ENCODE results near the gene ARHGEF4. TPM values are rescaled to one million over a fixed set of nuclear protein-coding genes. Genes with fewer than 3 reads are reported as not detected.

ARHGEF4 gene
- total and polyA plus RNA-seq, 10 of the 15 experiments (the other 5 are each of a cell fraction or from before 2014, with no cell fraction given): 0.02 to 0.24 (median 0.16) TPM; not detected in 6

DNA sequence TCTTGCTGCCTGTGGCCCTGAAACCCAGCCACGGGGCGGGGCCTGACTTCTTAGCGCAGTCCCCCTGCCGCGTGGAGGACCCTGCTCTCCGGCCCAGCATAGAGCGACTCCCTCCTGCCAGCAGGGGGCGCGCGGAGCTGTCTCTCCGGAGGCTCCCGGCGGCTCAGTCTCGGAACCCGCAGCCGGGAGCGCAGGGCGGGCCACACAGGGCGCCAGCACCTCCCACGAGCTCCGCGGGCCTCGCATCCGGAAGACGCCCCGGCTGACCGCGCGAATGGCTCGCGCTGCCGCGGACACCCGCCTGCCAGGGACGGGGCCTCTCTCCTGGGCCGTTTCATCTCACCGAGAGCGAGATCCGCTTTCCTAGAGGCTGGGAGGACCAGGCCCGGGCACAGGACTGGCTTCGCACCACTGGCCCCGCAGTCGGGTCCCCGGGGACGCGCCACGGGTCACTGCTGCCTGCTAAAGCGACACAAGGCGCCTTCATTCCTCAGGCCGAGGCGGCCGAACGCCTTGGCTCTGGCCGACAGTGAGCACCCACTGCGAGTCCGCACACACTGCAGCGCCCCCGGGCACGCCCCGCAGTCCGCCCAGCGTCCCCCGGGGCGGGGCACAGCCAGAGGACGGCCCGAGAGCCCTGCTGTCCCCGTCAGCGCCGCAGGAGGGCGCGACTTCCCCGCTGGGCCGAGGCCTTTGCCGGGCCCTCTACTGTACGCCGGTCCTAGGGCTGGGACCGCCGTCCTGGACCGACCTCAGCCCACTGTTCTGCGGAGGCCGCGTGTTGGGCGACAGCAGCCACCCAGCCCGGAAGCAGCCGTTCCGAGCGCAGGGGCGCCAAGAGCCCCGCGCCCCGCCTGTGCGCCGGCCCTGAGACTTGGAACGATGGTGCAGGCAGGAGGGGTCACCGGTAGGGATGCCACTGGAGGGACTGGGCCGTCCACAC, 39.0 kb upstream of the ARHGEF4 start (continued):
- 0 out of 2 replicates have a peak, but pooled peaks have one; percentile 10 for TF ChIP-seq HCFC1 (IDR thresholded peaks at IDR 0.05; ENCODE audit: low read length)
- TF ChIP-seq HDGF (IDR thresholded peaks at IDR 0.05): no peak
- TF ChIP-seq, protein P1, sequence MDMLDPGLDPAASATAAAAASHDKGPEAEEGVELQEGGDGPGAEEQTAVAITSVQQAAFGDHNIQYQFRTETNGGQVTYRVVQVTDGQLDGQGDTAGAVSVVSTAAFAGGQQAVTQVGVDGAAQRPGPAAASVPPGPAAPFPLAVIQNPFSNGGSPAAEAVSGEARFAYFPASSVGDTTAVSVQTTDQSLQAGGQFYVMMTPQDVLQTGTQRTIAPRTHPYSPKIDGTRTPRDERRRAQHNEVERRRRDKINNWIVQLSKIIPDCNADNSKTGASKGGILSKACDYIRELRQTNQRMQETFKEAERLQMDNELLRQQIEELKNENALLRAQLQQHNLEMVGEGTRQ (IDR thresholded peaks at IDR 0.05; ENCODE audit: borderline replicate concordance, low read depth, low read length): no peak
- no peak for TF ChIP-seq BRCA1 (IDR thresholded peaks at IDR 0.05; ENCODE audit: low read depth, low read length)
- no peak for TF ChIP-seq SIN3A (IDR thresholded peaks at IDR 0.05; ENCODE audit: low read depth, low read length)
- peak; percentile 21 for TF ChIP-seq KLF5 (IDR thresholded peaks at IDR 0.05; ENCODE audit: partially characterized antibody)
- TF ChIP-seq, protein P2, sequence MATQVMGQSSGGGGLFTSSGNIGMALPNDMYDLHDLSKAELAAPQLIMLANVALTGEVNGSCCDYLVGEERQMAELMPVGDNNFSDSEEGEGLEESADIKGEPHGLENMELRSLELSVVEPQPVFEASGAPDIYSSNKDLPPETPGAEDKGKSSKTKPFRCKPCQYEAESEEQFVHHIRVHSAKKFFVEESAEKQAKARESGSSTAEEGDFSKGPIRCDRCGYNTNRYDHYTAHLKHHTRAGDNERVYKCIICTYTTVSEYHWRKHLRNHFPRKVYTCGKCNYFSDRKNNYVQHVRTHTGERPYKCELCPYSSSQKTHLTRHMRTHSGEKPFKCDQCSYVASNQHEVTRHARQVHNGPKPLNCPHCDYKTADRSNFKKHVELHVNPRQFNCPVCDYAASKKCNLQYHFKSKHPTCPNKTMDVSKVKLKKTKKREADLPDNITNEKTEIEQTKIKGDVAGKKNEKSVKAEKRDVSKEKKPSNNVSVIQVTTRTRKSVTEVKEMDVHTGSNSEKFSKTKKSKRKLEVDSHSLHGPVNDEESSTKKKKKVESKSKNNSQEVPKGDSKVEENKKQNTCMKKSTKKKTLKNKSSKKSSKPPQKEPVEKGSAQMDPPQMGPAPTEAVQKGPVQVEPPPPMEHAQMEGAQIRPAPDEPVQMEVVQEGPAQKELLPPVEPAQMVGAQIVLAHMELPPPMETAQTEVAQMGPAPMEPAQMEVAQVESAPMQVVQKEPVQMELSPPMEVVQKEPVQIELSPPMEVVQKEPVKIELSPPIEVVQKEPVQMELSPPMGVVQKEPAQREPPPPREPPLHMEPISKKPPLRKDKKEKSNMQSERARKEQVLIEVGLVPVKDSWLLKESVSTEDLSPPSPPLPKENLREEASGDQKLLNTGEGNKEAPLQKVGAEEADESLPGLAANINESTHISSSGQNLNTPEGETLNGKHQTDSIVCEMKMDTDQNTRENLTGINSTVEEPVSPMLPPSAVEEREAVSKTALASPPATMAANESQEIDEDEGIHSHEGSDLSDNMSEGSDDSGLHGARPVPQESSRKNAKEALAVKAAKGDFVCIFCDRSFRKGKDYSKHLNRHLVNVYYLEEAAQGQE (IDR thresholded peaks at IDR 0.05; ENCODE audit: low read depth, low read length): no peak
- TF ChIP-seq ZNF274 (IDR thresholded peaks at IDR 0.05; ENCODE audit: insufficient read depth, insufficient read length): no peak
- peak; percentile 81 for TF ChIP-seq LARP7 (IDR thresholded peaks at IDR 0.05)
- TF ChIP-seq RAD51 (IDR thresholded peaks at IDR 0.05): no peak
- no peak for TF ChIP-seq RCOR1 (conservative IDR thresholded peaks at IDR 0.05; ENCODE audit: low read depth, low read length)
- no peak for TF ChIP-seq TCF12 (IDR thresholded peaks at IDR 0.05; ENCODE audit: low read depth, low read length)
- no peak for TF ChIP-seq ZSCAN29 (IDR thresholded peaks at IDR 0.05)
- TF ChIP-seq IKZF2 (IDR thresholded peaks at IDR 0.05): peak in 1 of 2 experiments; percentile 44; a peak in 1 of 4 replicates
- no peak for TF ChIP-seq NFYA (IDR thresholded peaks at IDR 0.05; ENCODE audit: borderline replicate concordance, low read depth, low read length)
- TF ChIP-seq, protein P3, sequence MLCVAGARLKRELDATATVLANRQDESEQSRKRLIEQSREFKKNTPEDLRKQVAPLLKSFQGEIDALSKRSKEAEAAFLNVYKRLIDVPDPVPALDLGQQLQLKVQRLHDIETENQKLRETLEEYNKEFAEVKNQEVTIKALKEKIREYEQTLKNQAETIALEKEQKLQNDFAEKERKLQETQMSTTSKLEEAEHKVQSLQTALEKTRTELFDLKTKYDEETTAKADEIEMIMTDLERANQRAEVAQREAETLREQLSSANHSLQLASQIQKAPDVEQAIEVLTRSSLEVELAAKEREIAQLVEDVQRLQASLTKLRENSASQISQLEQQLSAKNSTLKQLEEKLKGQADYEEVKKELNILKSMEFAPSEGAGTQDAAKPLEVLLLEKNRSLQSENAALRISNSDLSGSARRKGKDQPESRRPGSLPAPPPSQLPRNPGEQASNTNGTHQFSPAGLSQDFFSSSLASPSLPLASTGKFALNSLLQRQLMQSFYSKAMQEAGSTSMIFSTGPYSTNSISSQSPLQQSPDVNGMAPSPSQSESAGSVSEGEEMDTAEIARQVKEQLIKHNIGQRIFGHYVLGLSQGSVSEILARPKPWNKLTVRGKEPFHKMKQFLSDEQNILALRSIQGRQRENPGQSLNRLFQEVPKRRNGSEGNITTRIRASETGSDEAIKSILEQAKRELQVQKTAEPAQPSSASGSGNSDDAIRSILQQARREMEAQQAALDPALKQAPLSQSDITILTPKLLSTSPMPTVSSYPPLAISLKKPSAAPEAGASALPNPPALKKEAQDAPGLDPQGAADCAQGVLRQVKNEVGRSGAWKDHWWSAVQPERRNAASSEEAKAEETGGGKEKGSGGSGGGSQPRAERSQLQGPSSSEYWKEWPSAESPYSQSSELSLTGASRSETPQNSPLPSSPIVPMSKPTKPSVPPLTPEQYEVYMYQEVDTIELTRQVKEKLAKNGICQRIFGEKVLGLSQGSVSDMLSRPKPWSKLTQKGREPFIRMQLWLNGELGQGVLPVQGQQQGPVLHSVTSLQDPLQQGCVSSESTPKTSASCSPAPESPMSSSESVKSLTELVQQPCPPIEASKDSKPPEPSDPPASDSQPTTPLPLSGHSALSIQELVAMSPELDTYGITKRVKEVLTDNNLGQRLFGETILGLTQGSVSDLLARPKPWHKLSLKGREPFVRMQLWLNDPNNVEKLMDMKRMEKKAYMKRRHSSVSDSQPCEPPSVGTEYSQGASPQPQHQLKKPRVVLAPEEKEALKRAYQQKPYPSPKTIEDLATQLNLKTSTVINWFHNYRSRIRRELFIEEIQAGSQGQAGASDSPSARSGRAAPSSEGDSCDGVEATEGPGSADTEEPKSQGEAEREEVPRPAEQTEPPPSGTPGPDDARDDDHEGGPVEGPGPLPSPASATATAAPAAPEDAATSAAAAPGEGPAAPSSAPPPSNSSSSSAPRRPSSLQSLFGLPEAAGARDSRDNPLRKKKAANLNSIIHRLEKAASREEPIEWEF (IDR thresholded peaks at IDR 0.05; ENCODE audit: insufficient replicate concordance, low read depth, low read length): no peak
- TF ChIP-seq, protein P4, sequence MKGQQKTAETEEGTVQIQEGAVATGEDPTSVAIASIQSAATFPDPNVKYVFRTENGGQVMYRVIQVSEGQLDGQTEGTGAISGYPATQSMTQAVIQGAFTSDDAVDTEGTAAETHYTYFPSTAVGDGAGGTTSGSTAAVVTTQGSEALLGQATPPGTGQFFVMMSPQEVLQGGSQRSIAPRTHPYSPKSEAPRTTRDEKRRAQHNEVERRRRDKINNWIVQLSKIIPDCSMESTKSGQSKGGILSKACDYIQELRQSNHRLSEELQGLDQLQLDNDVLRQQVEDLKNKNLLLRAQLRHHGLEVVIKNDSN (IDR thresholded peaks at IDR 0.05; ENCODE audit: borderline replicate concordance, extremely low read length, insufficient read depth, low read depth, low read length): no peak
